Subcutaneous abdominal adipose tissue (tissue), 5 donors: ENCODE data around the gene C2CD5.

Experiments used
- H3K27ac ChIP-seq: one replicate; pipeline ENCODE4 v1.7.0; 2013; ENCODE audit warnings: low read depth, mild to moderate bottlenecking, inconsistent platforms, low read length, moderate library complexity
- H3K27me3 ChIP-seq, 5 donors: one replicate each; pipeline ENCODE4 v1.7.0; 2013; ENCODE audit warnings: low read length in 5 of 5, inconsistent platforms in 1 of 5; ENCODE audit not compliant: control insufficient read depth in 5 of 5, insufficient read depth in 4 of 5
- H3K36me3 ChIP-seq, 5 donors: one replicate each; pipeline ENCODE4 v1.7.0; 2013; ENCODE audit warnings: low read length in 5 of 5; ENCODE audit not compliant: control insufficient read depth in 5 of 5, insufficient read depth in 5 of 5
- H3K4me1 ChIP-seq, 5 donors: one replicate each; pipeline ENCODE4 v1.7.0; 2013; ENCODE audit warnings: low read length in 5 of 5, mild to moderate bottlenecking in 3 of 5, moderate library complexity in 1 of 5; ENCODE audit not compliant: control insufficient read depth in 5 of 5, insufficient read depth in 5 of 5
- H3K4me3 ChIP-seq, 5 donors: one replicate each; pipeline ENCODE4 v1.7.0; 2013; ENCODE audit warnings: low read length in 5 of 5, low read depth in 1 of 5
- H3K9ac ChIP-seq, 5 donors: one replicate each; pipeline ENCODE4 v1.7.0; 2013; ENCODE audit warnings: low read length in 5 of 5, mild to moderate bottlenecking in 4 of 5, moderate library complexity in 3 of 5
- H3K9me3 ChIP-seq, 5 donors: one replicate each; pipeline ENCODE4 v1.7.0; 2013; ENCODE audit warnings: low read length in 5 of 5; ENCODE audit not compliant: control insufficient read depth in 5 of 5
- donor health status: healthy.
- donor health status: healthy.
- donor health status: healthy.
- donor health status: healthy.
- donor health status: healthy.

C2CD5 gene

GRCh38 chr12:22544038-22544979, at the start of gene C2CD5:
Gene C2CD5 (minus strand): TSS chr12:22544542. CDS start chr12:22544150, 392 bp downstream.
- peak within 1 kb of the TSS; percentile 83 for H3K27ac ChIP-seq
- H3K4me1 ChIP-seq, result peaks cover 4 to 28% (median 18%) of the 10 kb centered on the region in 5 donors
- peak within 1 kb of the TSS; percentile 89 to 98 (median 97) for H3K4me3 ChIP-seq
- no peaks in the 10 kb centered on the region for H3K36me3 ChIP-seq
- H3K9ac ChIP-seq, result peak within 1 kb of the TSS; percentile 69 to 91 (median 80)
- H3K27me3 ChIP-seq, result no peaks in the 10 kb centered on the region
- no peaks in the 10 kb centered on the region for H3K9me3 ChIP-seq

DNA sequence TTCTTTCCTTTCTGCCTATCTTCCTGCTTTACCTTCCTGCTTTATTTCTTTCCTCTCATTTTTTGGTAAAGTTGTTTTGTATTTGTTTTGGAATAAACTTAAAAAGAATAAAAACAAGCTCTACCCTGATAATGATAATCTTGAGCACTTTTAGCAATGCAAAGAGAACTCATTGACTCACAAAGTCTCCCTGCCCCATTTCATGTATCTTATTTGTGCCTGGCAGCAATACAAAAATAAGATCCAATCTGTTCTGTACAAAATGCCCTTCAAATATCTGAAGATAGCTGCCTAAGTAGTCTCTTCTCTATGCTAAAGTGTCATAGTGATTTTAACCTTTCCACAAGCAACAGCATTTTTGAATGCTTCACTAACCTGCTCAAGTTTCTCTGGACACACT, 49.5 kb upstream of the C2CD5 start:
- Histone ChIP-seq H3K9ac (no peak overlapping the region), H3K9me3 (no peaks in the 10 kb centered on the region), H3K4me3 (no peak overlapping the region), H3K4me1 (no peaks in the 10 kb centered on the region), H3K27me3 (no peaks in the 10 kb centered on the region), H3K27ac (no peak overlapping the region), H3K36me3 (no peaks in the 10 kb centered on the region)

DNA sequence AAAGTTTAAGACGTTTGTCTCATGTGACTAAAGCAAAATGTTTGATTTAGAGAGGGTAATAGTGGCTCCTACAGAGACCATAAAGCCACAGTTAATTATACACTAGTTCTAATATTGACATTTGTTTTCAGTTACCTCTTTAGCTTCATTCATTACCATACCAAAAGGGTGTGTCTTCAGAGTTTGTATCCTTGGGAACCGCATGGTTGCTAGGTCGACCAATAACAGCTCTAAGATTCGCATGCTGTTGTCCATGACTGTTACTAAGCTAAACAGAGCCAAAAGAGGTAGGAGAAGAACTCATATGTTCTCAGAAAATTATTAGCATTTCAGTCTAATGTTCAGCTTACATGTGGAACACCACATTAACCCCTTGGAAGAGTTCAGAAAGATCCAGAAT, 44.5 kb upstream of the C2CD5 start:
- no peaks in the 10 kb centered on the region for H3K36me3 ChIP-seq
- no peak overlapping the region for H3K4me3 ChIP-seq
- H3K27me3 ChIP-seq, result no peaks in the 10 kb centered on the region
- no peaks in the 10 kb centered on the region for H3K9me3 ChIP-seq
- H3K4me1 ChIP-seq, result no peaks in the 10 kb centered on the region
- H3K9ac ChIP-seq, result no peak overlapping the region
- no peak overlapping the region for H3K27ac ChIP-seq

DNA sequence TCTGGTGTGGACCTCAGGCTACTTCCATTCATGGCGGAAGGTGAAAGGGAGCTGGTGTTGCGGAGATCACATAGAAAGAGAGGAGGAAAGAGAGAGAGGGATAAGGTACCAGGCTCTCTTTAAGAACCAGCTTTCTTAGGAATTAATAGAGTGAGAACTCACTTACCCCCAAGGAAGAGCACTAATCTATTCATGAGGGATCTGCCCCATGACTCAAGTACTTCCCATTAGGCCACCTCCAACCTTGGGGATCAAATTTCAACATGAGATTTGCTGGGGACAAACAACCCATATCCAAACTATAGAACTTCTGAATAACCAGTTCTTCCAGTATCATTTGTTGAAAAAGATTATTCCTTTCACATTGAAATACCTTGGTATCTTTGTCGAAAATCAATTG, 34.0 kb upstream of the C2CD5 start:
- H3K27ac ChIP-seq, result no peak overlapping the region
- no peaks in the 10 kb centered on the region for H3K4me1 ChIP-seq
- H3K36me3 ChIP-seq, result no peaks in the 10 kb centered on the region
- H3K9ac ChIP-seq, result no peak overlapping the region
- no peaks in the 10 kb centered on the region for H3K27me3 ChIP-seq
- no peaks in the 10 kb centered on the region for H3K9me3 ChIP-seq
- H3K4me3 ChIP-seq, result no peak overlapping the region

- Histone ChIP-seq H3K9me3 (no peaks in the 10 kb centered on the region), H3K27me3 (no peaks in the 10 kb centered on the region), H3K27ac (no peak overlapping the region), H3K36me3 (no peaks in the 10 kb centered on the region), H3K4me3 (no peak overlapping the region), H3K4me1 (no peaks in the 10 kb centered on the region), H3K9ac (no peak overlapping the region)
These were observed 33.3 kb upstream of the C2CD5 start for GRCh38 chr12:22577667-22578066.

GRCh38 chr12:22576473-22576872, 32.1 kb upstream of the C2CD5 start:
- no peaks in the 10 kb centered on the region for H3K4me1 ChIP-seq
- no peak overlapping the region for H3K9ac ChIP-seq
- no peak overlapping the region for H3K4me3 ChIP-seq
- H3K27ac ChIP-seq, result no peak overlapping the region
- no peaks in the 10 kb centered on the region for H3K36me3 ChIP-seq
- H3K9me3 ChIP-seq, result no peaks in the 10 kb centered on the region
- no peaks in the 10 kb centered on the region for H3K27me3 ChIP-seq

DNA sequence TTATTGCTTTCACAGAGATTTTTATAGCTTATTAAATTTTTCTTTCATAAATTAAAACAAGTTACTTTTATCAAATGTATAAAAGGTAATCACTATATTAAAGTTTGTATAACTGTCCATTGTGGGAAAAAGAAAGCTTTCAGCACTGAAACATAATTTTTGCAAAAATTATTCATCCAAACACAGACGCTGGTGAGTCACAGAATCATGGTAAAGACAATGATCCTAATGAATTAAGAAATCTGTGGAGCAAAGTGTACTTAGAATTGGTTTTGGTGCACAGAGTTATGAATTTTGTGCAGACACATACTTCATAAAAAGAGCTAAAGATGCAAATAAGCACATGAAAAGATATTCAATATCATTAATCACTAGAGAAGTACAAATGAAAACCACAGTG, 31.7 kb upstream of the C2CD5 start:
- Histone ChIP-seq H3K9ac (no peak overlapping the region), H3K36me3 (no peaks in the 10 kb centered on the region), H3K27me3 (no peaks in the 10 kb centered on the region), H3K4me3 (no peak overlapping the region), H3K27ac (no peak overlapping the region), H3K4me1 (no peaks in the 10 kb centered on the region), H3K9me3 (no peaks in the 10 kb centered on the region)

DNA sequence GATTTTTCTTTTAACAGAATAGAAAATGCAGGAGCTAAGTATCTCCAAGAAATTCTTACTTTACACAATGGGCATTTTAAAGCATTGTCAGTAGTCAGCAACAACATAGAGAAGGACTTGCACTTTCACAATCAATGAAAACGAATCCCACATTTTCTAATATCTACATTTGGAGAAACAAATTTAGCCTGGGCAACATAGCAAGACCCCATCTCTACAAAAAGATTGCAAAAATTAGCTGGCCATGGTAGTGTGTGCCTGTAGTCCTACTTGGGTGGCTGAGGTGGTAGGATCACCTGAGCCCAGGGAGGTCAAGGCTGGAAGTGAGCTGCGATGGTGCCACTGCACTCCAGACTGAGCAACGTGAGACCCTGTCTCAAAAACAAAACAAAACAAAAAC, 30.6 kb upstream of the C2CD5 start:
- Histone ChIP-seq H3K27me3 (no peaks in the 10 kb centered on the region), H3K27ac (no peak overlapping the region), H3K4me3 (no peak overlapping the region), H3K4me1 (no peaks in the 10 kb centered on the region), H3K9me3 (no peaks in the 10 kb centered on the region), H3K36me3 (no peaks in the 10 kb centered on the region), H3K9ac (no peak overlapping the region)

DNA sequence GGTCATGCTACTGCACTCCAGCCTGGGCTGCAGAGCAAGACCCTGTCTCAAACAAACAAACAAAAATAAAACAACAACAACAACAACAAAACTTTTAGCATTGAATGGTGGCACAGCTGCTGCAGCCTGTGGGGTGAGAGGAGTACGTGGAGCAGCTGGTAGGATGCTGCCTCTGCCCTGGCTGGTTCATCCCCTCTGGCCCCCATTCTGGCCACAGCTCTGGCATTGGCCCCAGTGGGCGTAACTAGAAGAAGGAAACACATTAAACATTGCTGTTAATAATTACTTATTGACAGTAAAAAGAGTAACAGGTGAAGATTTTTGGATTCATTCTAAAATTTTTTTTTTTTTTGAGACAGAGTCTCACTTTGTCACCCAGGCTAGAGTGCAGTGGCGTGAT, 28.8 kb upstream of the C2CD5 start:
- Histone ChIP-seq H3K4me3 (no peak overlapping the region), H3K27me3 (no peaks in the 10 kb centered on the region), H3K36me3 (no peaks in the 10 kb centered on the region), H3K4me1 (no peaks in the 10 kb centered on the region), H3K27ac (no peak overlapping the region), H3K9me3 (no peaks in the 10 kb centered on the region), H3K9ac (no peak overlapping the region)

- Histone ChIP-seq H3K4me3 (no peak overlapping the region), H3K9ac (no peak overlapping the region), H3K4me1 (no peaks in the 10 kb centered on the region), H3K27me3 (no peaks in the 10 kb centered on the region), H3K36me3 (no peaks in the 10 kb centered on the region), H3K27ac (no peak overlapping the region), H3K9me3 (peaks cover 0 to 3% (median 0%) of the 10 kb centered on the region in 5 donors)
These were observed 24.9 kb upstream of the C2CD5 start for GRCh38 chr12:22569253-22569652.
